Activated CD4-positive, alpha-beta T cell treated with anti-CD3 and anti-CD28 coated beads, Interleukin-2, Interleukin-4, amounts not matched to agents 100 ng/mL and 50 ng/mL, durations not matched to agents 16 hours and 8 hours (primary cell): Measurements from ENCODE around the gene TCF7L2.

Experiments used
- DNase-seq: peaks from one replicate; pipeline ENCODE4 v3.0.0-alpha.2; 2020; ENCODE audit warnings: low spot score

Gene TCF7L2

GRCh38 chr10:113179966-113180365, 229.9 kb downstream of the TCF7L2 start:
- DNase-seq, result no peak

- DNase-seq, result no peak
Measured at GRCh38 chr10:113180401-113181154, 230.5 kb downstream of the TCF7L2 start.

GRCh38 chr10:113182154-113182553, 232.1 kb downstream of the TCF7L2 start:
- DNase-seq, result no peak

- DNase-seq, result no peak
Measured at GRCh38 chr10:113183573-113183972, 233.5 kb downstream of the TCF7L2 start.

- DNase-seq, result no peak
Measured at GRCh38 chr10:113187063-113187777, 237.2 kb downstream of the TCF7L2 start.

- no peak for DNase-seq
Measured at GRCh38 chr10:113199459-113199858, 249.4 kb downstream of the TCF7L2 start.

GRCh38 chr10:113202011-113202410, 252.0 kb downstream of the TCF7L2 start:
- no peak for DNase-seq

- DNase-seq, result no peak
Measured at GRCh38 chr10:113207924-113208323, 257.9 kb downstream of the TCF7L2 start.

- no peak for DNase-seq
Measured at GRCh38 chr10:113213035-113213434, 263.0 kb downstream of the TCF7L2 start.

- DNase-seq, result no peak
Measured at GRCh38 chr10:113214331-113214730, 264.3 kb downstream of the TCF7L2 start.

- DNase-seq, result no peak
Measured at GRCh38 chr10:113216102-113216501, 266.1 kb downstream of the TCF7L2 start.
